Epithelial cell of proximal tubule (primary cell): ENCODE data around the gene SLC25A44. TPM values are rescaled to one million over a fixed set of nuclear protein-coding genes. Genes with fewer than 3 reads are reported as not detected.
A peak's percentile ranks its signal among the peaks of the same experiment; 100 is the strongest.

Source experiments
- DNase-seq: peaks from one replicate; pipeline ENCODE4 v3.0.0-alpha.2; 2011; ENCODE audit warnings: low read depth
- H3K4me3 ChIP-seq: 2 replicates; pipeline ENCODE4 v1.5.1; 2011; ENCODE audit warnings: low read depth, mild to moderate bottlenecking, low read length
- CTCF ChIP-seq: conservative IDR thresholded peaks from 2 replicates; pipeline ENCODE4 v1.5.1; 2012; ENCODE audit warnings: low read depth, mild to moderate bottlenecking, low read length
- total RNA-seq: library from RNA; depleted of rRNA; stranded (reverse); fragments of >200 nt; gene quantifications from 2 replicates; pipeline ENCODE4 v1.2.3, GENCODE V29; 2015

Gene SLC25A44
- total RNA-seq, 1 donor from 2014 or later, result 7.4 TPM

- TF ChIP-seq CTCF, result no peak
- no peak within 1 kb of the TSS for H3K4me3 ChIP-seq
- DNase-seq, result no peak
These were observed 48.0 kb downstream of the SLC25A44 start, which contains the start of gene BGLAP for GRCh38 chr1:156241926-156242325. Gene BGLAP, plus strand, starts transcription at chr1:156242184. Its CDS starts 48 bp downstream, at chr1:156242232.

- no peak for TF ChIP-seq CTCF
- no peak overlapping the region for H3K4me3 ChIP-seq
- DNase-seq, result no peak
These were observed 48.8 kb downstream of the SLC25A44 start for GRCh38 chr1:156242738-156243137.

DNA sequence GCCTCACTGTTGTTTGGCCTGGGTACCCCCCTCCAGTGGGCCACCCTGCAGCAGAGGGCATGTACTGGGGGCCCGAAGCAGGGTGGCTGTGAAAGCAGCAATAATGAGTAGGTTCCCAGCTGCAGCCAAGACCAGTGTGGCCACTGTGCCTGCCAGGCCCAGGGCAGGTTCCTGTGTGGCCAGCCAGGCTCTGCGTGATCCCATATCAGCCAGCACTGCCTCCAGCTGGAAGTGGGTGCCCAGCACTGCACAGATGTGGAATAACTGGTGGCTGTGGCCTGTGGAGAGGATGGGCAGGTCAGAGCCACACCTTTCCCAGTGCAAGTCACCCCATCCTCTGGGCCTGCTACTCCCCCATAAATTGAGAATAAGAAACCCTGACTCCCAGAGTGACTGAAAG, 50.2 kb downstream of the SLC25A44 start:
- no peak for DNase-seq
- TF ChIP-seq CTCF, result no peak
- H3K4me3 ChIP-seq, result no peak overlapping the region

DNA sequence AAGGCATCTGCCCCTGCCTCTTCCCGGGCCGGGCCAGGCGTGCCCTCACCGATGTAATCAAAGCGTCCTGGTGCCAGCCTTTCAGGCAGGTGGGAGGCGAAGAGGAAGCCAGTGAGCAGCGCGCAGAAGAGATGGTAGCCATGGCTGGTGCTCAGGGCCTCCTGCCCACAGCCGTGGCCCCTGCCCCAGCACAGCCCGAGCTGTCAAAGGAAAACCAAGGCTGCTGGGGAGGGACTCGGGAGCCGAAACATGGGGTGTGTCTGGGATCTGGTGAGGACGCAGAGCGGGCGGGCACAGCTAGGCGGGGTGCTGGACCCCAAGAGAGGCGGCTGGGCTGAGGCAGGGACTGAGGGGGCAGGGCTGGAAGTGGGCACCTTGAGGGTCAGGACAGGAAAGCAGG, 50.8 kb downstream of the SLC25A44 start:
- TF ChIP-seq CTCF, result no peak

GRCh38 chr1:156245451-156246232, 51.7 kb downstream of the SLC25A44 start:
- H3K4me3 ChIP-seq, result peak overlapping the region; percentile 35
- DNase-seq, result no peak
- no peak for TF ChIP-seq CTCF

More for the DNA sequence above, 50.8 kb downstream of the SLC25A44 start:
- no peak overlapping the region for H3K4me3 ChIP-seq
- no peak for DNase-seq

DNA sequence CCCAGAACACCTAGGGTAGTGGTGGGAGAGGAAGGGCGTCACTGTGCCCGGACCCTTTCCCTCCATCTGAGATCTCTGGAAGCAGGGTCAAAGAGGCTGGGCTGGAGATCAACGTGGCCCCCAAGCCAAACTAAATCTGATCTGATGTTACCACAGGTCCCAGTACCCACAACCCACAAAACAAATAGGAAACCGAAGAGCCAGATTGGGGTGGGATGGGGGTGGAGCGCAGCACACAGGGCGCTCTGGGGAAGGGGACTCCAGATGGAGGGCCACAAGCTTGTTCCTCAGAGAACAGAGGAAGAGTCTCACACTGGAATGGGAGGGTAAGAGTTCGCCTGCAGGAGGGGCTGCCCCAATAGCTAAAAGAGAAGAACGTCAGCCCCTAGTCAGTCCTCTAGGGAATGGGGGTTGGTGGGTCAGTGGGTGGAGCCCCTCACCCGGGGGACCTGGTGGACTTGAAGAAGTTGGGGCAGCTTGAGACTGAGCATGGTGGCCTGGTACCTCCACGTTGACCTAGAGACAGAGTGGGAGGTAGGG, 52.4 kb downstream of the SLC25A44 start:
- TF ChIP-seq CTCF, result no peak
- no peak overlapping the region for H3K4me3 ChIP-seq
- no peak for DNase-seq
